Chondrocyte (in vitro differentiated cells): Measurements from ENCODE around the gene NIP7. TPM values are rescaled to one million over a fixed set of nuclear protein-coding genes. Genes with fewer than 3 reads are reported as not detected.

Experiments used
- DNase-seq: peaks from one replicate; pipeline ENCODE4 v3.0.0; 2021; ENCODE audit warnings: mixed read lengths, low spot score
- H3K27ac Mint-ChIP-seq: one replicate; pipeline ENCODE4 v1.8.0; 2021; ENCODE audit warnings: mild to moderate bottlenecking, moderate library complexity, mixed read lengths; ENCODE audit not compliant: unreplicated experiment
- H3K27me3 Mint-ChIP-seq: 2 replicates; pipeline ENCODE4 v1.8.0; 2021; ENCODE audit warnings: low read depth, mixed read lengths
- H3K36me3 Mint-ChIP-seq: 2 replicates; pipeline ENCODE4 v1.8.0; 2021; ENCODE audit warnings: low read depth, mixed read lengths
- H3K4me1 Mint-ChIP-seq: 2 replicates; pipeline ENCODE4 v1.8.0; 2021; ENCODE audit warnings: low read depth, mild to moderate bottlenecking, mixed read lengths
- H3K4me3 Mint-ChIP-seq: one replicate; pipeline ENCODE4 v1.8.0; 2021; ENCODE audit warnings: mild to moderate bottlenecking, moderate library complexity, mixed read lengths; ENCODE audit not compliant: unreplicated experiment
- H3K9me3 Mint-ChIP-seq: 2 replicates; pipeline ENCODE4 v1.8.0; 2021; ENCODE audit warnings: low read depth, mixed read lengths
- total RNA-seq: library from RNA; stranded (reverse); gene quantifications from 3 replicates; pipeline ENCODE4 v1.2.1, GENCODE V29; 2021
- TF ChIP-seq, protein P1 (sequence below): fragments of 200-600 bp; sonication (generic); IDR thresholded peaks from 2 replicates; pipeline ENCODE4 v1.5.0; 2021; ENCODE audit warnings: antibody characterized with exemption, mild to moderate bottlenecking, moderate library complexity

NIP7 gene
- total RNA-seq, 1 donor from 2014 or later: 18.6 TPM

DNA sequence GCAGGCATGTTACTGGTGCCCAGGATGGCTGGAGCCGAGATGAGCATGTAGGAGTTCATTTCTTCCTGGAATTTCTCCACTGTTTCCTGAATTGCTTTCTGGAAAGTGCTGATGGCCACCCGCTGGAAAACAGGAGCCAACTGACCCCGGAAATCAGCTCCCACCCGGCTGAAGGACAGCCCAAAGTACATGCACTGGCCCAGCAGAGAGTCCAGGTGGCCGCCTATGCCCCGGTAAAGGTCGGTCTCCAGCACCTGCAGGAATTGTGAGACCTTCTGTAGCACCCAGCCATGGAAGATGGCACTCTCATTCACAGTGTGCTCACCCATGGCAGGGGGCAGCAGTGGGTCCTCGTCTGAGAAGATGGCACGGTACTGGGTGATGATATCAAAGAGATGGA, 4.9 kb upstream of the NIP7 start:
- Mint-ChIP-seq H3K27ac (no peak overlapping the region), H3K4me1 (peaks cover 24% of the 10 kb centered on the region), H3K9me3 (no peaks in the 10 kb centered on the region), H3K4me3 (no peak overlapping the region), H3K27me3 (no peaks in the 10 kb centered on the region), H3K36me3 (peaks cover 14% of the 10 kb centered on the region)
- TF ChIP-seq, protein P1, sequence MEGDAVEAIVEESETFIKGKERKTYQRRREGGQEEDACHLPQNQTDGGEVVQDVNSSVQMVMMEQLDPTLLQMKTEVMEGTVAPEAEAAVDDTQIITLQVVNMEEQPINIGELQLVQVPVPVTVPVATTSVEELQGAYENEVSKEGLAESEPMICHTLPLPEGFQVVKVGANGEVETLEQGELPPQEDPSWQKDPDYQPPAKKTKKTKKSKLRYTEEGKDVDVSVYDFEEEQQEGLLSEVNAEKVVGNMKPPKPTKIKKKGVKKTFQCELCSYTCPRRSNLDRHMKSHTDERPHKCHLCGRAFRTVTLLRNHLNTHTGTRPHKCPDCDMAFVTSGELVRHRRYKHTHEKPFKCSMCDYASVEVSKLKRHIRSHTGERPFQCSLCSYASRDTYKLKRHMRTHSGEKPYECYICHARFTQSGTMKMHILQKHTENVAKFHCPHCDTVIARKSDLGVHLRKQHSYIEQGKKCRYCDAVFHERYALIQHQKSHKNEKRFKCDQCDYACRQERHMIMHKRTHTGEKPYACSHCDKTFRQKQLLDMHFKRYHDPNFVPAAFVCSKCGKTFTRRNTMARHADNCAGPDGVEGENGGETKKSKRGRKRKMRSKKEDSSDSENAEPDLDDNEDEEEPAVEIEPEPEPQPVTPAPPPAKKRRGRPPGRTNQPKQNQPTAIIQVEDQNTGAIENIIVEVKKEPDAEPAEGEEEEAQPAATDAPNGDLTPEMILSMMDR: no peak
- DNase-seq: peak; percentile 68

GRCh38 chr16:69338557-69339288, 849 bp upstream of the NIP7 start:
- no peaks in the 10 kb centered on the region for H3K27me3 Mint-ChIP-seq

GRCh38 chr16:69340095-69340644, 598 bp downstream of the NIP7 start:
- DNase-seq: peak; percentile 14
- no peaks in the 10 kb centered on the region for H3K27me3 Mint-ChIP-seq
- H3K4me1 Mint-ChIP-seq: peaks cover 35% of the 10 kb centered on the region
- no peaks in the 10 kb centered on the region for H3K9me3 Mint-ChIP-seq
- H3K4me3 Mint-ChIP-seq: peak overlapping the region; percentile 97
- TF ChIP-seq, protein P1: no peak
- H3K27ac Mint-ChIP-seq: peak overlapping the region; percentile 98
- peaks cover 8% of the 10 kb centered on the region for H3K36me3 Mint-ChIP-seq

More at GRCh38 chr16:69338557-69339288, 849 bp upstream of the NIP7 start:
- peak; percentile 25 for DNase-seq
- Mint-ChIP-seq H3K9me3 (no peaks in the 10 kb centered on the region), H3K27ac (peak overlapping the region; percentile 91), H3K4me3 (peak overlapping the region; percentile 97), H3K4me1 (peaks cover 35% of the 10 kb centered on the region), H3K36me3 (peaks cover 14% of the 10 kb centered on the region)
- TF ChIP-seq, protein P1: no peak

GRCh38 chr16:69344171-69344570, 4.6 kb downstream of the NIP7 start:
- Mint-ChIP-seq H3K9me3 (no peaks in the 10 kb centered on the region), H3K4me3 (no peak overlapping the region), H3K36me3 (peaks cover 5% of the 10 kb centered on the region), H3K27ac (no peak overlapping the region), H3K4me1 (peaks cover 16% of the 10 kb centered on the region), H3K27me3 (no peaks in the 10 kb centered on the region)
- no peak for DNase-seq
- TF ChIP-seq, protein P1: no peak

DNA sequence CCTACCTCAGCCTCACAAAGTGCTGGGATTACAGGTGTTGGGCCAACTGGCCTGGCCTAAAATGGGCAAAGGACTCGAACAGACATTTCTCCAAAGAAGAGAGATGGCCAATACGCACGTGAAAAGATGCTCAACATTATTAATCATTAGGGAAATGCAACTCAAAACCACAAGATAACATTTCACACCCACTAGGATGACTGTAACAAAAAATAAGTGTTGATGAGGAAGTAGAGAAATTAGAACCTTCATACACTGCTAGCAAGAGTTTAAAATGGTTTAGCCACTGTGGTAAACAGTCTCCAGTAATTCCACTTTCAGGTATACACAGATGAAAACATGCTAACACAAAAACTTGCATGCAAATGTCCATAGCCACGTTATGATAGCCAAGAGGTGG, 6.4 kb downstream of the NIP7 start:
- Mint-ChIP-seq H3K4me3 (no peak overlapping the region), H3K36me3 (peaks cover 3% of the 10 kb centered on the region), H3K9me3 (no peaks in the 10 kb centered on the region), H3K27ac (no peak overlapping the region), H3K27me3 (no peaks in the 10 kb centered on the region), H3K4me1 (peaks cover 5% of the 10 kb centered on the region)
- TF ChIP-seq, protein P1: no peak
- DNase-seq: no peak
